ENCODE results near the gene OLFML2A. TPM values are rescaled to one million over a fixed set of nuclear protein-coding genes. Genes with fewer than 3 reads are reported as not detected.

The OLFML2A gene
- polyA plus RNA-seq, 4 donors: 0.22 to 6.3 (median 1.9) TPM

GRCh38 chr9:124800306-124801259, 23.6 kb downstream of the OLFML2A start:
- Histone ChIP-seq H3K36me3 (ENCODE audit: control insufficient read depth in 3 of 3, insufficient read depth in 2 of 3, low read depth in 1 of 3, low read length in 3 of 3) (peaks cover 0 to 10% (median 0%) of the 10 kb centered on the region in 3 donors), H3K27ac (ENCODE audit: low read depth in 1 of 3, low read length in 2 of 3) (no peak overlapping the region), H3K4me1 (ENCODE audit: control insufficient read depth in 3 of 3, insufficient read depth in 2 of 3, low read depth in 1 of 3, low read length in 2 of 3) (no peaks in the 10 kb centered on the region), H3K27me3 (ENCODE audit: control insufficient read depth in 3 of 3, insufficient read depth in 3 of 3, low read length in 3 of 3) (no peaks in the 10 kb centered on the region), H3K9me3 (ENCODE audit: control insufficient read depth in 2 of 2, insufficient read depth in 1 of 2, low read depth in 1 of 2, low read length in 1 of 2) (no peaks in the 10 kb centered on the region), H3K4me3 (ENCODE audit: low read depth in 1 of 3, low read length in 3 of 3) (no peak overlapping the region)
- 65 to 72% (median 67%) methylated on average over 15 of the region's 15 CpGs for WGBS, 3 donors
- no peak for DNase-seq
- FAIRE-seq: no peak

GRCh38 chr9:124801356-124801755, 24.4 kb downstream of the OLFML2A start:
- no peak for FAIRE-seq
- H3K27ac ChIP-seq (ENCODE audit: low read depth in 1 of 3, low read length in 2 of 3): no peak overlapping the region
- WGBS, 3 donors: 89 to 93% (median 92%) methylated on average over 4 to 6 of the region's 6 CpGs

GRCh38 chr9:124802426-124802825, 25.5 kb downstream of the OLFML2A start:
- no peak overlapping the region for H3K27ac ChIP-seq (ENCODE audit: low read depth in 1 of 3, low read length in 2 of 3)
- DNase-seq: no peak
- H3K9me3 ChIP-seq (ENCODE audit: control insufficient read depth in 2 of 2, insufficient read depth in 1 of 2, low read depth in 1 of 2, low read length in 1 of 2): no peaks in the 10 kb centered on the region
- H3K4me1 ChIP-seq (ENCODE audit: control insufficient read depth in 3 of 3, insufficient read depth in 2 of 3, low read depth in 1 of 3, low read length in 2 of 3): no peaks in the 10 kb centered on the region
- H3K4me3 ChIP-seq (ENCODE audit: low read depth in 1 of 3, low read length in 3 of 3): no peak overlapping the region
- FAIRE-seq: no peak
- H3K36me3 ChIP-seq (ENCODE audit: control insufficient read depth in 3 of 3, insufficient read depth in 2 of 3, low read depth in 1 of 3, low read length in 3 of 3): peaks cover 0 to 6% (median 0%) of the 10 kb centered on the region in 3 donors
- H3K27me3 ChIP-seq (ENCODE audit: control insufficient read depth in 3 of 3, insufficient read depth in 3 of 3, low read length in 3 of 3): no peaks in the 10 kb centered on the region
- 67 to 71% (median 68%) methylated on average over 3 of the region's 3 CpGs for WGBS, 3 donors

More at GRCh38 chr9:124801356-124801755, 24.4 kb downstream of the OLFML2A start:
- no peaks in the 10 kb centered on the region for H3K9me3 ChIP-seq (ENCODE audit: control insufficient read depth in 2 of 2, insufficient read depth in 1 of 2, low read depth in 1 of 2, low read length in 1 of 2)
- H3K36me3 ChIP-seq (ENCODE audit: control insufficient read depth in 3 of 3, insufficient read depth in 2 of 3, low read depth in 1 of 3, low read length in 3 of 3): peaks cover 0 to 8% (median 0%) of the 10 kb centered on the region in 3 donors
- no peak overlapping the region for H3K4me3 ChIP-seq (ENCODE audit: low read depth in 1 of 3, low read length in 3 of 3)
- no peaks in the 10 kb centered on the region for H3K27me3 ChIP-seq (ENCODE audit: control insufficient read depth in 3 of 3, insufficient read depth in 3 of 3, low read length in 3 of 3)
- no peak for DNase-seq
- no peaks in the 10 kb centered on the region for H3K4me1 ChIP-seq (ENCODE audit: control insufficient read depth in 3 of 3, insufficient read depth in 2 of 3, low read depth in 1 of 3, low read length in 2 of 3)

- no peak for FAIRE-seq
- H3K27me3 ChIP-seq (ENCODE audit: control insufficient read depth in 3 of 3, insufficient read depth in 3 of 3, low read length in 3 of 3): no peaks in the 10 kb centered on the region
- H3K36me3 ChIP-seq (ENCODE audit: control insufficient read depth in 3 of 3, insufficient read depth in 2 of 3, low read depth in 1 of 3, low read length in 3 of 3): peaks cover 0 to 8% (median 0%) of the 10 kb centered on the region in 3 donors
- H3K27ac ChIP-seq (ENCODE audit: low read depth in 1 of 3, low read length in 2 of 3): no peak overlapping the region
- 91 to 98% (median 92%) methylated on average over 6 to 8 of the region's 8 CpGs for WGBS, 3 donors
- no peaks in the 10 kb centered on the region for H3K9me3 ChIP-seq (ENCODE audit: control insufficient read depth in 2 of 2, insufficient read depth in 1 of 2, low read depth in 1 of 2, low read length in 1 of 2)
- H3K4me1 ChIP-seq (ENCODE audit: control insufficient read depth in 3 of 3, insufficient read depth in 2 of 3, low read depth in 1 of 3, low read length in 2 of 3): no peaks in the 10 kb centered on the region
- no peak overlapping the region for H3K4me3 ChIP-seq (ENCODE audit: low read depth in 1 of 3, low read length in 3 of 3)
- no peak for DNase-seq
Observed at GRCh38 chr9:124803911-124804310, 27.0 kb downstream of the OLFML2A start.

- FAIRE-seq: no peak
- DNase-seq: no peak
- Histone ChIP-seq H3K36me3 (ENCODE audit: control insufficient read depth in 3 of 3, insufficient read depth in 2 of 3, low read depth in 1 of 3, low read length in 3 of 3) (peaks cover 0 to 8% (median 0%) of the 10 kb centered on the region in 3 donors), H3K4me1 (ENCODE audit: control insufficient read depth in 3 of 3, insufficient read depth in 2 of 3, low read depth in 1 of 3, low read length in 2 of 3) (no peaks in the 10 kb centered on the region), H3K9me3 (ENCODE audit: control insufficient read depth in 2 of 2, insufficient read depth in 1 of 2, low read depth in 1 of 2, low read length in 1 of 2) (no peaks in the 10 kb centered on the region), H3K4me3 (ENCODE audit: low read depth in 1 of 3, low read length in 3 of 3) (no peak overlapping the region), H3K27ac (ENCODE audit: low read depth in 1 of 3, low read length in 2 of 3) (no peak overlapping the region), H3K27me3 (ENCODE audit: control insufficient read depth in 3 of 3, insufficient read depth in 3 of 3, low read length in 3 of 3) (no peaks in the 10 kb centered on the region)
- 64 to 86% (median 73%) methylated on average over 4 of the region's 4 CpGs for WGBS, 3 donors
Observed at GRCh38 chr9:124805186-124805585, 28.3 kb downstream of the OLFML2A start.

GRCh38 chr9:124808246-124808956, 31.5 kb downstream of the OLFML2A start:
- Histone ChIP-seq H3K4me3 (ENCODE audit: low read depth in 1 of 3, low read length in 3 of 3) (no peak overlapping the region), H3K9me3 (ENCODE audit: control insufficient read depth in 2 of 2, insufficient read depth in 1 of 2, low read depth in 1 of 2, low read length in 1 of 2) (no peaks in the 10 kb centered on the region), H3K27ac (ENCODE audit: low read depth in 1 of 3, low read length in 2 of 3) (no peak overlapping the region), H3K4me1 (ENCODE audit: control insufficient read depth in 3 of 3, insufficient read depth in 2 of 3, low read depth in 1 of 3, low read length in 2 of 3) (peaks cover 0 to 7% (median 0%) of the 10 kb centered on the region in 3 donors), H3K36me3 (ENCODE audit: control insufficient read depth in 3 of 3, insufficient read depth in 2 of 3, low read depth in 1 of 3, low read length in 3 of 3) (peaks cover 0 to 10% (median 0%) of the 10 kb centered on the region in 3 donors), H3K27me3 (ENCODE audit: control insufficient read depth in 3 of 3, insufficient read depth in 3 of 3, low read length in 3 of 3) (no peaks in the 10 kb centered on the region)
- WGBS, 3 donors: 69 to 84% (median 71%) methylated on average over 12 of the region's 12 CpGs
- no peak for FAIRE-seq
- no peak for DNase-seq

- Histone ChIP-seq H3K4me1 (ENCODE audit: control insufficient read depth in 3 of 3, insufficient read depth in 2 of 3, low read depth in 1 of 3, low read length in 2 of 3) (peaks cover 0 to 7% (median 0%) of the 10 kb centered on the region in 3 donors), H3K27ac (ENCODE audit: low read depth in 1 of 3, low read length in 2 of 3) (no peak overlapping the region), H3K36me3 (ENCODE audit: control insufficient read depth in 3 of 3, insufficient read depth in 2 of 3, low read depth in 1 of 3, low read length in 3 of 3) (peaks cover 0 to 10% (median 0%) of the 10 kb centered on the region in 3 donors), H3K27me3 (ENCODE audit: control insufficient read depth in 3 of 3, insufficient read depth in 3 of 3, low read length in 3 of 3) (no peaks in the 10 kb centered on the region), H3K9me3 (ENCODE audit: control insufficient read depth in 2 of 2, insufficient read depth in 1 of 2, low read depth in 1 of 2, low read length in 1 of 2) (no peaks in the 10 kb centered on the region), H3K4me3 (ENCODE audit: low read depth in 1 of 3, low read length in 3 of 3) (no peak overlapping the region)
- FAIRE-seq (no peak), DNase-seq (no peak)
- WGBS, 3 donors: 89 to 91% (median 91%) methylated on average over 6 of the region's 6 CpGs
Observed at GRCh38 chr9:124809211-124809610, 32.3 kb downstream of the OLFML2A start.

- Histone ChIP-seq H3K27me3 (ENCODE audit: control insufficient read depth in 3 of 3, insufficient read depth in 3 of 3, low read length in 3 of 3) (no peaks in the 10 kb centered on the region), H3K4me3 (ENCODE audit: low read depth in 1 of 3, low read length in 3 of 3) (no peak overlapping the region), H3K36me3 (ENCODE audit: control insufficient read depth in 3 of 3, insufficient read depth in 2 of 3, low read depth in 1 of 3, low read length in 3 of 3) (peaks cover 0 to 10% (median 0%) of the 10 kb centered on the region in 3 donors), H3K27ac (ENCODE audit: low read depth in 1 of 3, low read length in 2 of 3) (no peak overlapping the region), H3K9me3 (ENCODE audit: control insufficient read depth in 2 of 2, insufficient read depth in 1 of 2, low read depth in 1 of 2, low read length in 1 of 2) (no peaks in the 10 kb centered on the region), H3K4me1 (ENCODE audit: control insufficient read depth in 3 of 3, insufficient read depth in 2 of 3, low read depth in 1 of 3, low read length in 2 of 3) (peaks cover 0 to 7% (median 0%) of the 10 kb centered on the region in 3 donors)
- FAIRE-seq: no peak
- WGBS, 3 donors: 95 to 96% (median 95%) methylated on average over 57 to 60 of the region's 60 CpGs
- DNase-seq: no peak
Observed at GRCh38 chr9:124809741-124810500, 33.0 kb downstream of the OLFML2A start.

Measured in small intestine (tissue), 7 donors.